B cell (primary cell): ENCODE results near the gene HPF1. TPM values are rescaled to one million over a fixed set of nuclear protein-coding genes. Genes with fewer than 3 reads are reported as not detected.

Source experiments
- ATAC-seq: fragments of 200-7000 bp; cut with Tn5 transposase; one replicate; pipeline ENCODE4 v1.10.0; 2021; ENCODE audit warnings: low read depth, mild to moderate bottlenecking, moderate number of reproducible peaks, moderate library complexity
- CTCF ChIA-PET: fragments of 350-600 bp; sonication (Branson Sonifier 250); formaldehyde crosslinking; loops from one replicate; lab custom pipeline; 2021; ENCODE audit warnings: antibody characterized with exemption, inconsistent platforms; lab: Charles Lee
- POLR2A ChIA-PET: fragments of 350-600 bp; sonication (Branson Sonifier 250); formaldehyde crosslinking; loops from one replicate; lab custom pipeline; 2021; ENCODE audit warnings: antibody characterized with exemption; lab: Charles Lee
- DNase-seq: peaks from one replicate; pipeline ENCODE4 v3.0.0; 2013
- H2AFZ ChIP-seq: 2 replicates; pipeline ENCODE4 v1.6.1; 2012; ENCODE audit warnings: mild to moderate bottlenecking, low read depth, low read length; ENCODE audit not compliant: insufficient read depth, poor library complexity, severe bottlenecking
- H3K27ac ChIP-seq, 2 donors: 1 replicate in 1 of 2; 2 replicates in 1 of 2; pipeline ENCODE4 v1.5.1; 2012 to 2013; ENCODE audit warnings: low read length in 2 of 2, mild to moderate bottlenecking in 2 of 2, moderate library complexity in 1 of 2
- H3K27me3 ChIP-seq, 4 experiments: fragments of 200-600 bp in 1 of 4; sonication (generic) in 1 of 4; replicated peaks in 1 of 4; 1 replicate in 2 of 4; 2 replicates in 2 of 4; pipeline versions ENCODE4 v1.6.1 to v1.7.0; 2013 to 2016; ENCODE audit warnings: low read length in 3 of 4, mild to moderate bottlenecking in 2 of 4, mixed read lengths in 1 of 4, moderate library complexity in 1 of 4; ENCODE audit not compliant: insufficient read depth in 4 of 4, control insufficient read depth in 3 of 4; ENCODE audit errors: control extremely low read depth in 1 of 4
- H3K36me3 ChIP-seq, 2 experiments: replicated peaks in 1 of 2; 1 replicate in 1 of 2; 2 replicates in 1 of 2; pipeline versions ENCODE4 v1.6.1 to v1.7.1; 2013; ENCODE audit warnings: low read length in 1 of 2; ENCODE audit not compliant: insufficient read depth in 2 of 2, control insufficient read depth in 1 of 2; ENCODE audit errors: control extremely low read depth in 1 of 2, extremely low read depth in 1 of 2
- H3K4me1 ChIP-seq, 2 donors: fragments of 200-600 bp in 1 of 2; sonication (generic) in 1 of 2; 1 replicate in 1 of 2; 2 replicates in 1 of 2; pipeline versions ENCODE4 v1.5.1 to v1.6.1; 2013 to 2017; ENCODE audit warnings: low read length in 2 of 2; ENCODE audit not compliant: control insufficient read depth in 2 of 2, insufficient read depth in 2 of 2
- H3K4me2 ChIP-seq: replicated peaks from 2 replicates; pipeline ENCODE3; 2012; ENCODE audit warnings: mild to moderate bottlenecking, low read depth, low read length; ENCODE audit not compliant: poor library complexity, severe bottlenecking
- H3K4me3 ChIP-seq, 5 experiments: fragments of 200-600 bp in 1 of 5; sonication (generic) in 1 of 5; 1 replicate in 3 of 5; 2 replicates in 2 of 5; pipeline versions ENCODE4 v1.5.1 to v1.7.0; 2011 to 2016; ENCODE audit warnings: low read length in 4 of 5, mild to moderate bottlenecking in 4 of 5, low read depth in 2 of 5, control low read depth in 1 of 5, moderate library complexity in 1 of 5; ENCODE audit not compliant: insufficient read depth in 1 of 5; ENCODE audit errors: control extremely low read depth in 1 of 5, extremely low read depth in 1 of 5
- H3K79me2 ChIP-seq: fragments of 200-600 bp; sonication (generic); one replicate; pipeline ENCODE4 v1.6.0; 2016; ENCODE audit warnings: low read length; ENCODE audit not compliant: control insufficient read depth, insufficient read depth
- H3K9ac ChIP-seq: fragments of 200-600 bp; sonication (generic); 2 replicates; pipeline ENCODE4 v1.6.1; 2017; ENCODE audit warnings: mild to moderate bottlenecking, low read length, moderate library complexity
- H3K9me3 ChIP-seq, 3 donors: one replicate each; pipeline versions ENCODE4 v1.6.1 to v1.7.1; 2013; ENCODE audit warnings: low read length in 2 of 3; ENCODE audit not compliant: control insufficient read depth in 2 of 3, insufficient read depth in 1 of 3; ENCODE audit errors: control extremely low read depth in 1 of 3
- H4K20me1 ChIP-seq: 2 replicates; pipeline ENCODE4 v1.6.0; 2012; ENCODE audit warnings: mild to moderate bottlenecking, low read length; ENCODE audit not compliant: insufficient read depth, control insufficient read depth, poor library complexity, severe bottlenecking
- H3K27ac Mint-ChIP-seq: one replicate; pipeline ENCODE4 v1.8.0; 2021; ENCODE audit warnings: mixed read lengths
- H3K27me3 Mint-ChIP-seq: one replicate; pipeline ENCODE4 v1.8.0; 2021; ENCODE audit warnings: mixed read lengths
- H3K4me1 Mint-ChIP-seq: one replicate; pipeline ENCODE4 v1.8.0; 2021; ENCODE audit warnings: mixed read lengths
- H3K4me3 Mint-ChIP-seq: one replicate; pipeline ENCODE4 v1.8.0; 2021; ENCODE audit warnings: mixed read lengths
- H3K9me3 Mint-ChIP-seq: one replicate; pipeline ENCODE4 v1.8.0; 2022; ENCODE audit warnings: mixed read lengths; ENCODE audit not compliant: insufficient read depth
- CTCF ChIP-seq: fragments of 200-600 bp; IDR thresholded peaks from one replicate; pipeline ENCODE4 v1.8.0; 2022; ENCODE audit warnings: antibody characterized with exemption, mild to moderate bottlenecking
- EZH2 ChIP-seq: IDR thresholded peaks from 2 replicates; pipeline ENCODE4 v1.6.1; 2012; ENCODE audit warnings: borderline replicate concordance, low read depth, mild to moderate bottlenecking, moderate library complexity, low read length; ENCODE audit not compliant: insufficient read depth, poor library complexity, severe bottlenecking
- WGBS: methylation state at CpG from one replicate; pipeline ENCODE4 v1.1.5; 2013; ENCODE audit warnings: missing lambda C conversion rate; ENCODE audit not compliant: insufficient coverage; 5-methylcytosine and 5-hydroxymethylcytosine counted together
- intact Hi-C: fragments of 100-400 bp; cut with micrococcal nuclease; formaldehyde crosslinking; loops from one replicate; pipeline ENCODE4 v1.10.0; 2022
- polyA plus RNA-seq: library from polyadenylated mRNA; depleted of rRNA; stranded (reverse); fragments of >200 nt; gene quantifications from 2 replicates; pipeline ENCODE4 v1.2.3, GENCODE V29; 2012
- total RNA-seq, 2 donors: library from RNA; stranded (reverse); fragments of 120-200 nt in 1 of 2; gene quantifications; 1 replicate in 1 of 2; 2 replicates in 1 of 2; pipeline versions ENCODE4 v1.2.3 to v1.2.4, GENCODE V29; 2013 to 2022

The HPF1 gene
- total and polyA plus RNA-seq, 2 donors (not counting 1 experiment from before 2014, with no cell fraction given), result 8.7 to 15.2 TPM

- no peaks in the 10 kb centered on the region for H3K27me3 ChIP-seq
- no peaks in the 10 kb centered on the region for H3K27me3 Mint-ChIP-seq
- no peak overlapping the region for H2AFZ ChIP-seq
- no peak overlapping the region for H3K27ac Mint-ChIP-seq
- no peak overlapping the region for H3K4me3 ChIP-seq
- H3K27ac ChIP-seq, result no peak overlapping the region
- CTCF ChIA-PET, result no interaction called here
- no peak for ATAC-seq
- H3K4me2 ChIP-seq, result no peak overlapping the region
- no peaks in the 10 kb centered on the region for H3K79me2 ChIP-seq
- WGBS, result 50% methylated on average over 2 of the region's 4 CpGs
- H3K4me1 Mint-ChIP-seq, result peaks cover 12% of the 10 kb centered on the region
- H3K4me1 ChIP-seq, result peaks cover 5 to 11% of the 10 kb centered on the region in 2 donors
- DNase-seq, result no peak
- no peaks in the 10 kb centered on the region for H3K9me3 Mint-ChIP-seq
- H3K9ac ChIP-seq, result no peak overlapping the region
- POLR2A ChIA-PET, result no interaction called here
- H4K20me1 ChIP-seq, result no peaks in the 10 kb centered on the region
- intact Hi-C loops, result no loop called here
- no peaks in the 10 kb centered on the region for H3K9me3 ChIP-seq
- H3K4me3 Mint-ChIP-seq, result no peak overlapping the region
- H3K36me3 ChIP-seq, result no peaks in the 10 kb centered on the region
- TF ChIP-seq EZH2, result no peak
- TF ChIP-seq CTCF, result no peak
These were observed 4.1 kb upstream of the HPF1 start for GRCh38 chr4:169761846-169762245.

GRCh38 chr4:169758401-169758962 is 738 bp upstream of the HPF1 start:
- H3K4me1 Mint-ChIP-seq, result peaks cover 21% of the 10 kb centered on the region
- H3K27me3 Mint-ChIP-seq, result no peaks in the 10 kb centered on the region
- intact Hi-C loops, result loop anchor here (5.0 kb wide), 1 partner anchor 746 kb away; the partner anchor contains the start of gene CBR4
- ChIA-PET CTCF (interaction anchor here (1.2 kb wide), 1 partner anchor 52 kb away, joined by 3 read pairs; no protein-coding TSS in a partner anchor), POLR2A (no interaction called here)
- Histone ChIP-seq H3K79me2 (peaks cover 2% of the 10 kb centered on the region), H3K9me3 (no peaks in the 10 kb centered on the region), H3K4me1 (peaks cover 14 to 20% of the 10 kb centered on the region in 2 donors), H3K9ac (no peak overlapping the region), H2AFZ (peak overlapping the region; percentile 90), H3K4me3 (peak overlapping the region in 4 of 5 experiments; percentile 50 to 91 (median 80)), H3K27ac (no peak overlapping the region), H3K4me2 (peak overlapping the region; percentile 89), H3K36me3 (no peaks in the 10 kb centered on the region), H4K20me1 (no peaks in the 10 kb centered on the region), H3K27me3 (no peaks in the 10 kb centered on the region)
- no peaks in the 10 kb centered on the region for H3K9me3 Mint-ChIP-seq
- H3K4me3 Mint-ChIP-seq, result peak overlapping the region; percentile 96
- ATAC-seq (no peak), DNase-seq (no peak)
- 58% methylated on average over 7 of the region's 11 CpGs for WGBS
- H3K27ac Mint-ChIP-seq, result peak overlapping the region; percentile 79
- no peak for TF ChIP-seq CTCF
- TF ChIP-seq EZH2, result no peak
